NCI-H1092 (cell line): ENCODE data around the gene NPY4R.
"Not testable (repeated sequence)": the region's sequence is repeated elsewhere in the genome, so short reads cannot be mapped to it uniquely, and the experiment has no call there.

Experiments
- DNase-seq: peaks from one replicate; lab custom pipeline; 2025; lab: John Stamatoyannopoulos, UW

NPY4R gene, protein sequence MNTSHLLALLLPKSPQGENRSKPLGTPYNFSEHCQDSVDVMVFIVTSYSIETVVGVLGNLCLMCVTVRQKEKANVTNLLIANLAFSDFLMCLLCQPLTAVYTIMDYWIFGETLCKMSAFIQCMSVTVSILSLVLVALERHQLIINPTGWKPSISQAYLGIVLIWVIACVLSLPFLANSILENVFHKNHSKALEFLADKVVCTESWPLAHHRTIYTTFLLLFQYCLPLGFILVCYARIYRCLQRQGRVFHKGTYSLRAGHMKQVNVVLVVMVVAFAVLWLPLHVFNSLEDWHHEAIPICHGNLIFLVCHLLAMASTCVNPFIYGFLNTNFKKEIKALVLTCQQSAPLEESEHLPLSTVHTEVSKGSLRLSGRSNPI

DNA sequence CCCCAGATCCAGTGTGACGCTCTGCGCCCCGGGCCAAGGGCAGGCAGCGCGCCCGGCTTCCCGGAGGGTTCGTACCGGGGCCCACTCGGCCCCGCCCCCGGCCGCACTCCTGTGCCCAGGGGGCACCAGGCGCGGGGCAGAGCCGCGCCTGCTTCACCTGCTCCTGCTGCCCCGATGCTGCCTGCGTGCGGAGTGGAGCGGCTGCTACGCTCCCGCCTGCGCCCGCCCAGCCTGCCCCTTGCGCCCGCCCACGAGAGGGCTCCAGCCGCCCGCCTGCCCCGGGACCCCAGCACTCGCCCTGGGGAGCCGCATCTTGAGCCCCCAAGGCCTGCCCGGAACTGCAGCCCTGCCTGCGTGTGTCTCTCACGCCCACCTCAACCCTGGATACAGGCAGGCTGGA, at the start of gene NPY4R:
NPY4R (minus strand) TSS at position 194 of the 400 bp plus-strand sequence. CDS start 3,323 bp downstream, outside the sequence.
- DNase-seq = not testable (repeated sequence)

DNA sequence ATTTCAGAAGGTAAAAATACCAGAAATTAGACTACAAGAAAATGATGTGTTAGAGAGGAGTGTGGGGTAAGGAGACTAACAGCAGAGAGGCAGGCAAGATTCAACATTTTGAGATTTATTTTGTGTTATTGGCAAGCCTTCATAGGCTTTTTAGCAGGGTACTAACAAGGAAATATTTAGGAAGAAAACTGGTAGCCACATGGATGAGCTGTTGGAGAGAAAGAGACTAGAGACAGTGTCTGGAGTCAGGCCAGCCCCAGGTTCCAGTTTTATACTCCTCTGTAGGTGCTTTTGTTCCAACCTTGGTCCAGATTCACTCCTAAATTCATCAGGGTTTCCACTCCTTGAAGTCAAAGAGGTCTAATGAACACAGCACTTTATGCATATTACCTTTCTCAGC, 49.6 kb upstream of the NPY4R start:
- no peak for DNase-seq

DNA sequence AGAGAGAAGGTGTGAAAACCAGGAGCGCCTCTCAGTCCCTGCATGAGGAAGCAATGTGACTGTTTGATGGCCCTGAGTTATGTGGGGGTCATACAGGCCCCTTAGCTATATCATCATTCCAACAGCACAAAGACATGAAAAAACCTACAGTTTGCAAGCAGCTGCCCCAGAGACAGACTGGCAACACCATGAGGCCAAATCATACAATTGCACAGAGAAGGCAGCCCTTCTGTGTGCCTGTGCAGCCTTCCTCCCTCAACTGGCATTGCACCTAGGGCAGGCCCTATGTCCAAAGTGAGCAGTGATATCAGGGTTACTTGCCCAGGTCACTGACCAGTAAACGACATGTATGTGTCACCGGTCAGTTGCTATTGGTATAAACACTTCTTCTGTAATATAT, 49.1 kb upstream of the NPY4R start:
- DNase-seq = no peak

DNA sequence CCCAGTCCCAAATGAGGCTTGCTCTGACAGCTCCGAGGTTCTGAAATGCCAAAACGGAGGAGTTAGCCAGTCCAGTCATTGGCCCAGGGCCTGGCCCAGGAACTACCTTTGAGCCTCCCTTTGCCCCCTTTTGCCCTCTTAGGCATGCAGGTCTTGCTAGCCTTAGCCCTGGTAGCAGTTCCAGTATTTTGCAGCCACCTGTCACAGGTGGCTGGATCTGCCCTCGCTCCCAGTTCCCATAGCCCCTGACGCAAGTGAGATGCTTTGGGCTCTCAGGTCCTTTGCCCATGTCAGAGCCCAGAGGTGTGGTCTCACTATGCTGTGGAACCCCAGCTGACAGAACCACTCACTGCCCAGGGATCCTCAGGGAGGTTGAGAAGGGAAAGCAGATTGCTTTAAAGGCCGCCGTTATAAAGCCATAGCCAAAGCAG, 48.7 kb upstream of the NPY4R start:
- no peak for DNase-seq

DNA sequence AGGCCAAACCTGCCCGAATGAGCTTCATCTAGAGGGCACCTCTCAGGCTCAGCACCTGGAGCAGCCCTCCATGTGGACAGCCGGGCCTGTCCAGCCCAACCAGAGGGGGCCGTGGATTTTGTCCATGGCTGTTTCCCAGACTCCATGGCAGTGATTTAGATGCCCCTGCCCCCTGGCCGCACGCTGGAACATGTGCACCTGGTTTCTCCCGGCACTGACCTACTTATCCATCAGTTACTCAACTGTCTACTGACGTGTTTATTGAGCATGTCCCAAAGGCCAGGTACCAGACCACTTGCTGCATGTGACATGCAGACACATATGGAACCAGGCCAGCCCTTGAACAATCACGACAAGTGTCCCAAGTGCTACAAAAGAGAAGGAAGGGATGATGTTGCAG, 47.6 kb upstream of the NPY4R start:
- DNase-seq = not testable (repeated sequence)

DNA sequence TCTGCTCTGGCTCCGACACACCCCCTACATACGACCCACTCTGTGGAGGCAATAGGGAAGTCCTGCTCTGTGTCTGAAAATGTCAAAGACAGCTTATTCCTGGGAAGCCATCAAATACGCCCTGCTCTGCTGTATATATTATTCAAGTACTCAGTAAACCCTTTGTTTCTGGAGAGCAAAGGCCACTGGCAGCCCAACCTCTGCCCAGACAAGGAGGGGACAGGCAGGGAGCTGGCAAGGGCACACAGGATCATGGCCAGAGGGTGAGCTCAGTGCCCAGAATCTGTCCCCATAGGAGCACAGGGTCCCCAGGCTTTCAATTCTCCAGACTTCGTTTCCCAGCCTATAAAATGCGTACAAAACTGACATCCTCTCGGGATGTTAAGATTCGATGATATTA, 47.0 kb upstream of the NPY4R start:
- DNase-seq = not testable (repeated sequence)

DNA sequence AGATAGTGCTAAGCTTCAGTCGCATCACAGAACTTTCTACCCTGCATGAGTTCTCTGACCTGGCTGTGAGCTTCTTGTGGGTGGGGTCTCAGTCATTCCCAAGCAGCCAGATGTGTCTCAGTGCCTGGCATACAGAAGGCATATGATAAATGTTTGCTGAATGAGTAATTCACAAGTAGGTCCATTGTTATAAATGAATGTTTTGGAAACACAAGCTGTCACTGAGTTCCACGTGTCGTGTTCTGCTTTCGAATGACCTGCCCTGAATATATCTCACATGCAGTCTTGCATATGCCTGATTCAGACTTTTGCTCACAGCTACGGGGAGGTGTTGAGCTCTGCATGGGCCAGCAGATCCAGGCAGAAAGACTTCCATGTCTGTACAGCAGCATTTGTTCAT, 46.2 kb upstream of the NPY4R start:
- not testable (repeated sequence) for DNase-seq

DNA sequence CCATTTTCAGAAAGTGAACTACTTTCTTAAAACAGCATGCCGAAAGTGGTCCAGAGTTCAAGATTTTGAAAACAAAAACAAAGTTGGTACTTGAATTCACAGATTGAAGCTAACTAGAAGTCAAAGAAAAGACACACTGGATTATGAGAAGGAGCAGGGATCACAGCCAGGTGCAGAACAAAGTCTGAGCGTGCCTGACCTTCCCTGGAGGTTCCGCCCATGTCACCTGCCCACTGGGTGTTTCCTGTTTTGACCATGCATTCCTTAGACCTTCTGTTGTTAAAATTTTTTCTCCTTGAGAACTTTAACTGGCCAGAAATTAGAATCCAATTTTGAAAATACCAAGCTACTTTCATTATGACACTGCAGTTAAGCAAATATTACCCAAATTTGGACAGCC, 34.2 kb upstream of the NPY4R start:
- DNase-seq = not testable (repeated sequence)

DNA sequence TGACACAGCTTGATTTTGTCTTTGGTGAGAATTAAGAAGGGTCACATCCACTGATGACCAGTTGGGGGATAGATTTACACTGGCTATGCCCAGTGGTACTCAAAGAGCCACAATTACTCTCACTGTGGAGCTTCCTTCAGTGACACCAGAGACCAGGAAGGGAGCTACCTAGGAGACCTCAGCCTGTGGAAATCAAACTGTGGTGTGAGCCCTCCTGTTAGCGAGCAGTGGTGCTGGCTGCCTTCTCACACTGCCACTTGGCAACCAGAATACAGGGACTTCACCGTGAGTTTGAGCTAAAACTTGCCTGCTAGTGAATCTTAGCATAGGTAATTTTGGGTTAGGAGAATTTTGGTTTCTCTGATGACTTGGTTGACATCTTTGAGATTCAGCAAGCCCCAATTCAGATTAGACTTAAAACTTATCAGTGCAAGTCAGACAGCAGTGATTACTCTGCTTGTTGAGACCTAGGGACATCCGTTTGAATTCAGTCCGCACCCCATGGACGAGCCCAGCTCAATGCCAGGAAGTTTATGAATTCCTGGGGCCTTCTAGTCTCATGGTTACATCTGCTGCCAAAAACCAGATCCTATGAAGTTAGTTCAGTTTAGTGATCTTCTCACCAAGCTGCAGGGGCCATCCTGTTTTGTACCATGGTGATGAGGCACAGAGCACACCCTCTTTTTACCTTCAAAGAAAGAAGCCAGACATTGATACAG, 33.4 kb upstream of the NPY4R start:
- DNase-seq = not testable (repeated sequence)

DNA sequence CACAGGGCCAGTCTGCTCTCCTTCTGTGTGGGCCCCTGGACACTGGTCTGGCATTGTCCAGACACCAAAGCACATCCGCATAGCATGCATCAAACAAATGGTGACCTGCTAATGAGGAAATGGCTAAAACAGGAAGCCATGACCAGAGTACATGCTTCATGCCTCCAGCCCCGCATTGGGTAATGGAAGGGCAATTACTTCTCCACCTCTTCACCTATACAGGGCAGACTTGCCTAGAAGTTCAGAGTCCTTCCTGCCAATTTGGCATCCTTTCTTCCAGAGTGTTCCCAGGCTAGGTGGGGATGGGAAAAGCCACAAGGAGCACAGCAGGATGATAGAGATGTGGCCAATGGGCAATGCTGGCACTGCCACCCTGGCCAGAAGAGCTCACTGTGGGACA, 32.1 kb upstream of the NPY4R start:
- DNase-seq = not testable (repeated sequence)

DNA sequence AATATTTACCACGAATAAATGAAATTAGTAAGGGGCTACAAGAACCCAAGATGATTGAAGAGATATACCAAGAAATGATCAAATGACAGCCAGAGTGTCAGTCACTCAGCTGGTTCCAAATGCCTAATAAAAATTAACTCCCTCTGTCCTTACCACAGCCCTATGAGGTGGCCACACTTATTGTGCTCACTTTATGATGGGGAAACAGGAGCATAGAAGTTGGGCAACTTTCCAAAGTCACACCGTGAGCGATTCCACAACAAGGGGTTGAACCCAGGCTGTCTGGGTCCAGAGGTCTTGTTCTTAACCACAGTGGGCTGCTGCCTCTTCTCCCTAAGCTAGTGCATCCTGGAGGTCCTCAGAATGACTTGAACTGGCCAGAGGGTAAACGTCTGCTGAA, 31.6 kb upstream of the NPY4R start:
- not testable (repeated sequence) for DNase-seq

DNA sequence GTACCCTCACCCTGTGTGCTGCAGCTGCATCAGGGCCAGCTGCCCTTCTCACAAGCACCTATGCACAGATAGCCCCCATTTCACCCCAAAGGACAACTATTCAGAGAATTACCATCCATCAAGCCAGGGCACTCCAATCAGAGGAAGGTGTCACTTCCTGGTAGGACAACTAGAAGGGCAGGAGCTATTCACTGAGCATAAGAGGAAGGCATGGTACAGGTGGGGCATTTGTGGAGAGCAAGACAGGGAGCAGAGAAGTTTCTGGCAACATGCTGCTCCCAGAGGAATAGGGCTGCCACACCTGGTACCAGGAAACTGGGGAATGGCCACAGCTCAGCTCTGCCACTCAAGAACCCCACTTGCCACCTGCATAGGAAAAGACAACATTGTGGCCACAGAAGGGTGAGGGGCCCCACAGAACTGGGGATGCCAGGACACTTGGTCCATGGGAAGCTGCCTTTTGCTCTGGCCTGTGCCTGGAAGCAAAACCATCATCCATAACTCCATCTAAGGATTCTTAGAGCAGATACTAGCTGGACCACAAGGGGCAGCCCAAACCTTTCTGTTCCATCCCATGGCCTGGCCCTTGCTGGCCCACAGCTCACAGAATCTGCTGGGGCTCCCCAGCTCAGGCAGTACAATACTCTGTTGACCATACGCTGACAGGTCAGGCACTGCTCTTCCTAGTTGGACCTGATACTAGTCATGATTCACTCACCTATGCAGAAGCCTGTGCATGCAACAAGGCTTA, 25.8 kb upstream of the NPY4R start:
- DNase-seq = not testable (repeated sequence)

DNA sequence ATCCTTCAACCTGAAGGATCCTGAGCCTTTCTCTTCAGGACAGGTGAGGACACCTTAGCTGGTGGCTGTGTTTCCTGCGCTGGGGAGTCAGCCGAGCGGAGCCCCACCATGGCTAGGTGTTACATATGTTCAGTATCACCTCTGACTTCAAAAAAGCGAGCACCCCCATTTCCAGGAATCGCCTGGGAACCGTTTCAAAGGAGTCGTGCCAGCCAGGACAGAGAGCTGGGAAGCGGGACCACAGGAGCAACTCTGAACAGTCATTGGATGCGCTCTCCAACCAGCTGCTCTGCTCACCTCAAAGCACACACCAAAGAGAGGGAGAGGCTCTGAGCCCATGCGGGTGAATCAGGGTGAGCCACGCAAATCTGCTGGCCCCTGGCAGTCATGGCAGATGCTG, 24.5 kb upstream of the NPY4R start:
- DNase-seq = not testable (repeated sequence)

DNA sequence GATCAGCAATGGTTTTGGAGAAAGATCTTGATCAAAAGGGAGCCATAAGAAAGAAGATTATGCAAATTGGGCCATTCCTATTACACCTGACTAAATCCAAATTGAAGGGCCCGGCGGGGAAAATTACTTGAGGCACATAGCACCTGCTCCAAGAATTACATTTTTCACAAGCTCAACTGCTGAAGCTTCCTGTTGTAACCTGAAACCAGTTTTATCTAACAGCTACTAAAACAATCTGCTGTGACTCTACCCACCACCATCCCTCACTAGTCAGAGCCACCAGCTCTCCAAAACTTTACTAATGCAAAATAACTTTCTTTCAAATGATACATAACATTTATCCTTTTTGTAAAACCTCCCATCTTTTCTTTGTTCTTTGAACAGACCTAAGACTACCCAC, 20.7 kb upstream of the NPY4R start:
- not testable (repeated sequence) for DNase-seq

DNA sequence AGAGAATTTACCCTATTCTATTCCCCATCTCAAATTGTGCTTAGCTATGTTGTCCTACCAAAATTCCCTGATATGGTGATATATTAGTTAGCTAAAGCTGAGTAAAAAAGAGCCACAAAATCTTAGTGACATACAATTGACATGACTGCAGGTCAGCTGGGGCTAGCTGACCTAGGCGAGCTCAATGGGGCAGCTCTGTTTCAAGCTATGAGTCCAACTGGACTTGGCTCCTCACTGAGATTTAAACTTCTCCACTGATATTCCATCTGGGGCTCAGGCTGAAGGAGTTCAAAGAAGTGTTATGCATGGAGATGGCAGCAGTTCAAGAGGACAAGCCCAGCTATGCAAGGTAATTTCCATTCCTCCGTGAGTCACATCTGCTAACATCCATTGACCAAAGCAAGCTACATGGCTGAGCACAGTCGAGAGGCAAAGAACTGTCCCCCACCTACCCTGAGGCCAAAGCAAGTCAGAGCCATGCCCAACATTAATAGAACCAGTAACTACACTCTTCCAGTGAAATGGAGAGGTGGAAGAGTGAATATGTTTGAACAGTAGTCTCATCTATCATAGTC, 9.1 kb upstream of the NPY4R start:
- DNase-seq = not testable (repeated sequence)

DNA sequence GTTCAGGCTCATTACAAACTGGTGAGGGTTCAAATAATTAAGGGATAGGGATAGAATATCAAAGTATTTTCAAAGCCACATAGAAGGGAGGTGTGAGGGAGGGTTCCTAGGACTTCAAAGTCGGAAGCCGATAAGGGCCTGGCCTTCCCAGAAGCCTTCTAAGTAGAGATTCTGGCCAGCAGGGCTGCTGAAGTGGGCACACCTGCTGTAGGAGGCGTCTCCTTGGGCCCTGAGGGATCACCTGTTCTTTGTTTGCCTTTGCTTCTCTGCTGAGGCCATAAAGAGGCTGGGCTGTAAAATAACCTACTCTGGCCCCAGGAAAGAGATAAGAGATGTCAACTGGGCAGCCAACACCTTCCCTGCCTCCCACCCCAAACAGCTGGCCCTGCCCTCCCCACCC, 8.0 kb upstream of the NPY4R start:
- not testable (repeated sequence) for DNase-seq

DNA sequence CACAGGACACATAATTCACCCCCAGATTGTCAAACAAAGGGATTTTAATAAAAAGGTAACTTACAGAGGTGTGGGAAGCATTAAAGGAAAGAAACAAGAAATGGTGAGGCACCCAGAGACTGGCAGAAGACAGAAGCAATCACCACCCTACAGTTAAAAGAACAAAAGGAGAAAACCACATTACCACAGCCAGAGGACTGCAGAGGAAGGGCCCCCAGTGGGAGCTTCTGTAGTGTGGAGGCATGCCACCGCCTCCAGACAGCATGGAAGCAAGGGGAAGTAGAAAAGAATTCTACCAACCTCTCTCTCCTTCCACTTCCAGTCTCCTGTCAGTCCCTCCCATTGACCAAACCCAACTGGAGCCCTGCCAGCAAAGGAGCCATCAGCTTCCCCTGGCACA, 4.4 kb upstream of the NPY4R start:
- DNase-seq = not testable (repeated sequence)

DNA sequence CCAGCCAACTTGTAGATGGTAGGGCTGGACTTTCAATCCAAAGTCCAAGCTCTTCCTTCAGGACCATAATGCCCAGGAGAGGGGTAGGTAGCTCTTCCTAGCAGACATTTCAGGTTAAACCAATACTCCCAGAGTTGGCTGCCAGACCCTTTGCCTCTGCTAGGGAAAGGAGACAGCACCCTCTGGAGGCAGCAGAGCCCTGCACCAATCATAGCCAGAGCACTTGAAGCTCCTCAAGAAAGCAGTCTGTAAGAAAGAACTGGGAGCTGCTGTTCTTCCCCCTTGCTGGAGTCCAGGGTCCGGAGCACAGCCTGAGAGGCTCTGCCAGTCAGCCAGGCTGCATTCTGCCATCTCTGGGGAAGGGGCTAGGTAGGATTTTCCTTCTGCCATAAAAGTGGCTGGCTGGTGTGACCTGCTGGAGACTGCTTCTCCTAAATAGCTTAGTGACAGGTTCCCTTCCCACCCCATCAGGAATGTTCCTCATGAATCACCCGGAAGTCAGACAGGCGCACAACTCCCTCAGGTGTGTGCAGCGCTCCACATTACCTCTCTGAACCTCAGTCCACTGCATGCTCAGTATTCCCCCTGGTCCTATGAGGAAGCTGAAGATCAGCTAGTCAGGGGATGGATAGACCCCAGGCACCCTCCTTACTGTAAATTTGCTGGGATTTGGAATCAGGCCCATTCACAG, 2.5 kb upstream of the NPY4R start:
- DNase-seq = not testable (repeated sequence)

DNA sequence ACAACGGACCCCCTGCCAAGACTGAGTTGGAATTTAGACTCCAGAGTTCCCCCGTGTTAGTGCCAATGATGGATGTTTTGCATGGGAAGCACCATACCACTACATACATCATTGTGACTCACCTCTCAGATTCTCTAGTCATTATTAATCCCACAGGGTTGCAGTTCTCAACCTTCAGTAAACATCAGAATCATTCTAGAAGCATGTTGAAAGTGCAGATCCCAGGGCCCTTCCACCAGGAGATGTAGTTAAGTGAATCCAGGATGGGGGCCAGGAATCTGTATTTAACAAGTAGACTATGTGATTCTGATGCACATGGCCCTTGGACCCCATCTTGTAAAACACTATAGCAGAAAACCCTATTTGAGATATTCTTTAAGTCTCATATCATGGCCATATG, 2.1 kb downstream of the NPY4R start:
- DNase-seq = not testable (repeated sequence)

DNA sequence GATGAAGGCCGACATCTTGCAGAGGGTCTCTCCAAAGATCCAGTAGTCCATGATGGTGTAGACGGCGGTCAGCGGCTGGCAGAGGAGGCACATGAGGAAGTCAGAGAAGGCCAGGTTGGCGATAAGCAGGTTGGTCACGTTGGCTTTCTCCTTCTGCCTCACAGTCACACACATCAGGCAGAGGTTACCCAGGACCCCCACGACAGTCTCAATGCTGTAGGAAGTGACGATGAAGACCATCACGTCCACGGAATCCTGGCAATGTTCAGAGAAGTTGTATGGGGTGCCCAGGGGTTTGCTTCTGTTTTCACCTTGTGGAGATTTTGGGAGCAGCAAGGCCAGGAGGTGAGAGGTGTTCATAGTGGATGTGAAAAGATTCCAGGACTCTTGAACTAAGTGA, 3.5 kb downstream of the NPY4R start:
- not testable (repeated sequence) for DNase-seq

DNA sequence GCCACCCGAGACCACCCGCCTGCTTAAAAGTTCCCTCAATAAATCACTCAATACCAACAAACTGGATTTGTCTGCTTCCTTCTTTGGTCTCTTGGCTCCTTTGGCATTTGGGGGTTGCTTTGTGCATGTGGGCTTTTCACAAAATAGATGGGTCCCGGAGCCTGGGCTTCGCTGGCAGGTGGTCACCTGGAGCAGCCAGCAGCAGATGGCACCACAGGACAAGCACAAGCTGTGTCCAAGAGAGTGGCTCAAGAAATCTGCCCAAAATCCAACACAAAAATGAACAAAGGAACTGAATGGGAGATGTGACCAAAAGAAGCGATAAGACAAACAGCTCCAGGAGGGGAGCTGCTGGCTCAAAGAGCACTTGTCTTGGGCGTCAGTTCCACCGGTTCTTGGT, 6.2 kb downstream of the NPY4R start:
- not testable (repeated sequence) for DNase-seq

DNA sequence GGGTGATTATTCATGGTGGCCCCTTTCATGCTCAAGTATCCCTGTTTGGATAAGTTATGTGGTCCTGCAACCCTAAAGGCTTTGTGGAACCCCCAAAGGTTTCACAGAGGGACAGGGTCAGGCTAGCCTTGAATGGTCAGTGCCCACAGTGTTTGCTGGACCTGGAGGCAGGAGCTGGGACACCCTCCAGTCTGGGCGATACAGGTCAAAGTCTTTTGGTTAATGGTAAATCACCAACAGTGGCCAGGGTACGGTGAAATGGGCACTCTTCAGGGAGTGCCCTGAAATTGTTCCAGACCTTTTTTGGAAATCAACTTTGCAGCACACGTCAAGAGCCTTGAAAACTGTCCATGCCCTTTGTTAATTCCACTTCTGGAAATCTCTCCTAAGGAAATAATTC, 8.7 kb downstream of the NPY4R start:
- DNase-seq = not testable (repeated sequence)
